HG03378 (cell line): Measurements from ENCODE around the gene OR5AP2.
A peak's percentile ranks its signal among the peaks of the same experiment; 100 is the strongest.
"Not testable (repeated sequence)": the region's sequence is repeated elsewhere in the genome, so short reads cannot be mapped to it uniquely, and the experiment has no call there.

Experiments used
- ATAC-seq: cut with Tn5 transposase; IDR thresholded peaks from one replicate; pipeline ENCODE4 v1.9.1; 2021; ENCODE audit warnings: mild to moderate bottlenecking, moderate library complexity; ENCODE audit not compliant: unreplicated experiment

OR5AP2 gene

GRCh38 chr11:56642339-56642738 is at the start of gene OR5AP2:
OR5AP2 (minus strand) TSS chr11:56642439; CDS start chr11:56642439, 0 bp downstream.
- ATAC-seq = no peak

DNA sequence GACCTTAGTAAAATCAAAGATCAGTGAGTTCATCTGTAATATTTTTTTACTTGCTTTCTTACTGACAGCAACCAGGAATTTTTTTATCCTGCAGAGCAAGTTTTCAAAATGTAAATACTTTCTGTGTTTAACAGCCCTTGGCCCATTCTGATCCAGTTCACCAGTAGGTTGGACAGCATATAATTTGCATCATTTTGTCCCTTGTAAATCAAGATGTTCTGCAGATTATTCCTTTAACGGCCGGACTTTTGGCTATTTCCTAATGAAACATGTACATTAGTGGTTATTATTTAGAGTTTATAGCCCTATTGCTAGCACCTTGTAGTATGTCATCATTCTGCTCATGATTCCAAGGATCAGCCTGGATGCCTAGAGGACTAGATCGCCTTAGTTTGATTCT is 48.9 kb upstream of the OR5AP2 start:
- ATAC-seq = not testable (repeated sequence)

- no peak for ATAC-seq
Observed at GRCh38 chr11:56688554-56689100, 46.4 kb upstream of the OR5AP2 start.

DNA sequence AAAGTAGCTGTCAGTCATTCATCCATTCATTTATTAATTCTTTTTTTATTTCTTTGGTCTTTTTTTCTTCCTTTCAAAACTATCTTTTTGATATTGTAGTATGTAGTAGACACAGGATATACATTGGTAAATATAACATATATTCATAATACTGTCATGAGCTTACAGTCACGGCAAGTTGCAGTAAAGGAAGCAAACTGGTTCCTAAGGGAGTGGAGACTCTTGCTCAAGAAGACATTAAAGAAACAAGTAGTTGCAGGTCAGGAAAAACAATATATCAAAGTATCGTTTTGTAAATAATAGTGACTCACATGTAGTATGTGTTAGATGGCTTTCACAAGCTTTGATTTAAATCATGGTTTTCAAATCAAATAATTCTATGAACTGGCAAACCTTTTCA is 28.7 kb upstream of the OR5AP2 start:
- ATAC-seq = no peak

GRCh38 chr11:56663386-56663785 is 21.1 kb upstream of the OR5AP2 start, which contains the start of gene OR5AR1:
OR5AR1 (plus strand) TSS chr11:56663686; CDS start chr11:56663686, 0 bp downstream.
- no peak for ATAC-seq

GRCh38 chr11:56659755-56660154 is 17.5 kb upstream of the OR5AP2 start:
- ATAC-seq = no peak

- ATAC-seq = no peak
Observed at GRCh38 chr11:56637500-56637899, 4.7 kb downstream of the OR5AP2 start.

GRCh38 chr11:56636861-56637260 is 5.4 kb downstream of the OR5AP2 start:
- ATAC-seq = no peak

- ATAC-seq = no peak
Observed at GRCh38 chr11:56632329-56632728, 9.9 kb downstream of the OR5AP2 start.

DNA sequence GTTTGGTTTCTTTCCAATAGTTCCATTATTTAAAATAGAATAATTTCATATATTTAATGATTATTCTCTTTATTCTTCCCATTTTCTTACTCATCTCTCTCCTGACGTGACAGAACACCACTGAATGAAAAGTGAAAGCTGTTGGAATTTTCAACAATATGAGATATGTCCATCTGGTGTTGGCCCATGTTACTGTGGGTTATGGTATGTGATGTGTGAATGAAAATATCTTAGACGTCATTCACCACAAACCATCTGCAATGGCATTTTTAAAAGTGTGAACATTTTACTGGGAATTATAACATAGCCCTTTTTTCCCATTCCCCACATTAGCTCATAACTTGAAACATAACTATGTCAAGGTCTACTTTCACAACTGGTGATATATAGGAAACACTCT is 16.3 kb downstream of the OR5AP2 start:
- ATAC-seq = no peak

- peak; percentile 77 for ATAC-seq
Observed at GRCh38 chr11:56624661-56625110, 17.6 kb downstream of the OR5AP2 start.

DNA sequence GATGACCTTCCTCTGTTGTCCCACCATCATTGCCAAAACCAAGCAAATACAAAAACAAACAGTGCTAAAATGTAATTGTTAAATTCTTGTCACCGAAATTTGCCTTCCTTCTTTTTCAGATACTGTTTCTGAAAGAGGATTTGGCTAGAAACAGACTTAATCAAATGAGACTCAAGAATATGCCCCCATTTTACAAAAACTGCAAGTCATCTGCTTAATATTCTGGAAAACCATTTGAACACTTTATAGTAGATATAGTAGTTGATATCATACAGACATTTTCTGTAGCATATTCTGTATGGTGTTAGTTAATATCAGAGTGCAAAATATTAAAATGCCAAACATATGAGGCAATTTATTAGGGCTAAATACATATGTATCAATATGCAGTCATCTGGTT is 31.1 kb downstream of the OR5AP2 start:
- no peak for ATAC-seq

DNA sequence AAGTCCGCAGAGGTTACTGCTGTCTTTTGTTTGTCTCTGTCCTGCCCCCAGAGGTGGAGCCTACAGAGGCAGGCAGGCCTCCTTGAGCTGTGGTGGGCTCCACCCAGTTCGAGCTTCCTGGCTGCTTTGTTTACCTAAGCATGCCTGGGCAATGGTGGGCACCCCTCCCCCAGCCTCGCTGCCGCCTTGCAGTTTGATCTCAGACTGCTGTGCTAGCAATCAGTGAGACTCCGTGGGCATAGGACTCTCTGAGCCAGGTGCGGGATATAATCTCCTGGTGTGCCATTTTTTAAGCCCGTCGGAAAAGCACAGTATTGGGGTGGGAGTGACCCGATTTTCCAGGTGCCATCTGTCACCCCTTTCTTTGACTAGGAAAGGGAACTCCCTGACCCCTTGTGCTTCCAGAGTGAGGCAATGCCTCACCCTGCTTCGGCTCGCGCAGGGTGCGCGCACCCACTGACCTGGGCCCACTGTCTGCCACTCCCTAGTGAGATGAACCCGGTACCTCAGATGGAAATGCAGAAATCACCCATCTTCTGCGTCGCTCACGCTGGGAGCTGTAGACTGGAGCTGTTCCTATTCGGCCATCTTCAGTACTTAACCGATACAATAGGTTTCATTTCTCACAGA is 50.0 kb downstream of the OR5AP2 start:
- not testable (repeated sequence) for ATAC-seq
